22Rv1 (cell line): ENCODE results near the gene MARCHF10.

Experiments used
- ZFX ChIP-seq: fragments of 450-650 bp; IDR thresholded peaks from 2 replicates; pipeline ENCODE4 v1.6.1; 2017; ENCODE audit warnings: antibody characterized with exemption, borderline replicate concordance
- TF ChIP-seq, protein P1 (sequence below): fragments of 450-650 bp; IDR thresholded peaks from 2 replicates; pipeline ENCODE4 v1.5.1; 2017; ENCODE audit warnings: mild to moderate bottlenecking

DNA sequence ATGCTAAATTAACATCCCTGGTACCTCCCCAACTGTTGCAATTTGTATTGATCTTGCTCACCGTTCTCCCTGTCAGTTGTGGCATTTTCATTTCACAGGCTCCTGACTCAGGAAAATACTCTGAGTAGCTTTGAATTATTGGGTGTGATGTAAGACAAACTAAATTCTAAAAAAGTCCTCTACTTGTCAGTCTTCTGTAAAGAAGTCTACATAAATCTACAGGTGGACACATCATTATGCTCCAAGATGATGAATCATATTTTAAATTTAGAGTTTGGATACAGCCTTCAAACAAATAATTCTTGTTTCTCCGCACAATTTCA, 47.2 kb downstream of the MARCHF10 start:
- TF ChIP-seq, protein P1, sequence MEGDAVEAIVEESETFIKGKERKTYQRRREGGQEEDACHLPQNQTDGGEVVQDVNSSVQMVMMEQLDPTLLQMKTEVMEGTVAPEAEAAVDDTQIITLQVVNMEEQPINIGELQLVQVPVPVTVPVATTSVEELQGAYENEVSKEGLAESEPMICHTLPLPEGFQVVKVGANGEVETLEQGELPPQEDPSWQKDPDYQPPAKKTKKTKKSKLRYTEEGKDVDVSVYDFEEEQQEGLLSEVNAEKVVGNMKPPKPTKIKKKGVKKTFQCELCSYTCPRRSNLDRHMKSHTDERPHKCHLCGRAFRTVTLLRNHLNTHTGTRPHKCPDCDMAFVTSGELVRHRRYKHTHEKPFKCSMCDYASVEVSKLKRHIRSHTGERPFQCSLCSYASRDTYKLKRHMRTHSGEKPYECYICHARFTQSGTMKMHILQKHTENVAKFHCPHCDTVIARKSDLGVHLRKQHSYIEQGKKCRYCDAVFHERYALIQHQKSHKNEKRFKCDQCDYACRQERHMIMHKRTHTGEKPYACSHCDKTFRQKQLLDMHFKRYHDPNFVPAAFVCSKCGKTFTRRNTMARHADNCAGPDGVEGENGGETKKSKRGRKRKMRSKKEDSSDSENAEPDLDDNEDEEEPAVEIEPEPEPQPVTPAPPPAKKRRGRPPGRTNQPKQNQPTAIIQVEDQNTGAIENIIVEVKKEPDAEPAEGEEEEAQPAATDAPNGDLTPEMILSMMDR = no peak
- TF ChIP-seq ZFX = no peak
